A549 (cell line): ENCODE results near the gene SPTB. TPM values are rescaled to one million over a fixed set of nuclear protein-coding genes. Genes with fewer than 3 reads are reported as not detected.

ENCODE experiments used
- ATAC-seq, 2 experiments: fragments of 200-7000 bp in 1 of 2; fragments of >200 bp in 1 of 2; cut with Nextera tagmentation in 1 of 2; cut with Tn5 transposase in 1 of 2; 3 replicates each; pipeline versions ENCODE4 v1.8.0 to v1.9.1; 2018 to 2020; ENCODE audit warnings: mild to moderate bottlenecking in 1 of 2, moderate library complexity in 1 of 2
- CTCF ChIA-PET: fragments of 300-600 bp; sonication (Branson Sonifier 250); formaldehyde crosslinking; extraction: SDS; loops from one replicate; lab custom pipeline; 2021; ENCODE audit warnings: antibody characterized with exemption, inconsistent platforms; lab: Yijun Ruan, JAX
- POLR2A ChIA-PET: fragments of 350-600 bp; formaldehyde crosslinking; extraction: SDS; loops from one replicate; lab custom pipeline; 2021; ENCODE audit warnings: antibody characterized with exemption, inconsistent platforms; lab: Yijun Ruan, JAX
- DNase-seq, 2 experiments: peaks; one replicate each; pipeline versions ENCODE4 v3.0.0 to v3.0.0-alpha.2; 2011 to 2016; ENCODE audit warnings: low read depth in 1 of 2, low spot score in 1 of 2
- FAIRE-seq: peaks from 2 replicates; lab custom pipeline; 2011; peaks lifted over from hg19 to GRCh38; lab: Jason Lieb, UNC
- H3K27ac ChIP-seq, 2 experiments: fragments of >200 bp; sonication (Bioruptor Twin); formaldehyde crosslinking; 3 replicates each; pipeline ENCODE4 v1.5.1; 2016 to 2017
- H3K4me1 ChIP-seq: fragments of >200 bp; sonication (Bioruptor Twin); formaldehyde crosslinking; 3 replicates; pipeline ENCODE4 v1.6.1; 2016
- H3K4me2 ChIP-seq: fragments of >200 bp; sonication (Bioruptor Twin); formaldehyde crosslinking; 3 replicates; pipeline ENCODE4 v1.6.1; 2016
- H3K4me3 ChIP-seq: fragments of >200 bp; sonication (Bioruptor Twin); formaldehyde crosslinking; 3 replicates; pipeline ENCODE4 v1.5.1; 2016
- H3K9me3 ChIP-seq: fragments of >200 bp; sonication (Bioruptor Twin); formaldehyde crosslinking; 3 replicates; pipeline ENCODE4 v1.6.1; 2016
- ATOH8 ChIP-seq: fragments of 250-450 bp; sonication (Bioruptor Pico); IDR thresholded peaks from 2 replicates; pipeline ENCODE4 v1.5.0; 2020; ENCODE audit warnings: low read depth, mild to moderate bottlenecking, moderate library complexity
- BHLHE40 ChIP-seq: IDR thresholded peaks from 2 replicates; pipeline ENCODE4 v1.6.1; 2012; ENCODE audit warnings: low read depth, low read length, inconsistent platforms
- CBX2 ChIP-seq: fragments of 200-600 bp; sonication (generic); IDR thresholded peaks from 2 replicates; pipeline ENCODE4 v1.6.1; 2016; ENCODE audit warnings: low read depth, mild to moderate bottlenecking, borderline replicate concordance
- CHD2 ChIP-seq: fragments of 150-350 bp; IDR thresholded peaks from 2 replicates; pipeline ENCODE4 v1.6.1; 2014; ENCODE audit warnings: low read length; ENCODE audit not compliant: partially characterized antibody
- CHD4 ChIP-seq: fragments of 200-600 bp; sonication (generic); IDR thresholded peaks from 2 replicates; pipeline ENCODE4 v1.6.1; 2016; ENCODE audit warnings: antibody characterized with exemption, mild to moderate bottlenecking, borderline replicate concordance
- EHF ChIP-seq: fragments of 250-450 bp; sonication (Bioruptor Pico); IDR thresholded peaks from 2 replicates; pipeline ENCODE4 v1.5.0; 2020; ENCODE audit warnings: mild to moderate bottlenecking
- FOSB ChIP-seq: fragments of 250-450 bp; sonication (Bioruptor Pico); IDR thresholded peaks from 2 replicates; pipeline ENCODE4 v1.5.0; 2020; ENCODE audit warnings: mild to moderate bottlenecking, moderate library complexity
- HOXB5 ChIP-seq: fragments of 250-450 bp; sonication (Bioruptor Pico); IDR thresholded peaks from 2 replicates; pipeline ENCODE4 v1.5.0; 2020; ENCODE audit warnings: mild to moderate bottlenecking, moderate library complexity
- JUNB ChIP-seq: fragments of >200 bp; sonication (Bioruptor Twin); formaldehyde crosslinking; IDR thresholded peaks from 2 replicates; pipeline ENCODE4 v1.6.1; 2016
- KDM5A ChIP-seq: fragments of 200-600 bp; sonication (generic); IDR thresholded peaks from 2 replicates; pipeline ENCODE4 v1.6.1; 2016; ENCODE audit warnings: antibody characterized with exemption, mild to moderate bottlenecking
- MAX ChIP-seq: IDR thresholded peaks from 2 replicates; pipeline ENCODE4 v1.6.1; 2012
- MAZ ChIP-seq: fragments of 150-350 bp; IDR thresholded peaks from 2 replicates; pipeline ENCODE4 v1.6.1; 2014; ENCODE audit warnings: antibody characterized with exemption, low read depth, low read length, borderline replicate concordance
- MYC ChIP-seq: IDR thresholded peaks from 2 replicates; pipeline ENCODE4 v1.6.1; 2012; ENCODE audit warnings: mild to moderate bottlenecking, inconsistent platforms, low read length, improper control_type of control experiment, borderline replicate concordance
- NFE2L2 ChIP-seq: fragments of 150-350 bp; conservative IDR thresholded peaks from 2 replicates; pipeline ENCODE4 v1.6.1; 2014; ENCODE audit warnings: low read length
- NPAS2 ChIP-seq: fragments of 250-450 bp; sonication (Bioruptor Pico); IDR thresholded peaks from 2 replicates; pipeline ENCODE4 v1.8.0; 2022; ENCODE audit warnings: mild to moderate bottlenecking, moderate library complexity, borderline replicate concordance
- NR3C1 ChIP-seq: fragments of >200 bp; sonication (Bioruptor Twin); formaldehyde crosslinking; IDR thresholded peaks from 3 replicates; pipeline ENCODE4 v1.6.1; 2017
- PBX3 ChIP-seq: IDR thresholded peaks from 2 replicates; pipeline ENCODE4 v1.6.1; 2012
- POLR2A ChIP-seq: IDR thresholded peaks from 2 replicates; pipeline ENCODE4 v1.6.1; 2012; ENCODE audit warnings: mild to moderate bottlenecking, low read length
- POLR2AphosphoS2 ChIP-seq: conservative IDR thresholded peaks from 2 replicates; pipeline ENCODE4 v1.6.1; 2012; ENCODE audit warnings: low read length, improper control_type of control experiment, inconsistent platforms
- RARB ChIP-seq: fragments of 250-450 bp; sonication (Bioruptor Pico); IDR thresholded peaks from 2 replicates; pipeline ENCODE4 v1.8.0; 2021; ENCODE audit warnings: mild to moderate bottlenecking, moderate library complexity
- RCOR1 ChIP-seq: fragments of 150-350 bp; IDR thresholded peaks from 2 replicates; pipeline ENCODE4 v1.6.1; 2014; ENCODE audit warnings: antibody characterized with exemption, low read length, low read depth
- RFX5 ChIP-seq: fragments of 450-650 bp; IDR thresholded peaks from 2 replicates; pipeline ENCODE4 v1.7.1; 2014; ENCODE audit warnings: antibody characterized with exemption, mild to moderate bottlenecking, moderate library complexity
- SREBF2 ChIP-seq: fragments of 450-650 bp; IDR thresholded peaks from 2 replicates; pipeline ENCODE4 v1.6.1; 2014; ENCODE audit warnings: mild to moderate bottlenecking, moderate library complexity
- ZFP36 ChIP-seq: fragments of 450-650 bp; IDR thresholded peaks from 2 replicates; pipeline ENCODE4 v1.6.1; 2014; ENCODE audit warnings: borderline replicate concordance; ENCODE audit not compliant: partially characterized antibody
- ZNF302 ChIP-seq: fragments of 250-450 bp; sonication (Bioruptor Pico); IDR thresholded peaks from 2 replicates; pipeline ENCODE4 v1.9.0; 2021; ENCODE audit warnings: inconsistent platforms, mild to moderate bottlenecking, moderate library complexity
- ZSCAN20 ChIP-seq: fragments of 250-450 bp; sonication (Bioruptor Pico); IDR thresholded peaks from 2 replicates; pipeline ENCODE4 v1.8.0; 2022; ENCODE audit warnings: mild to moderate bottlenecking, moderate library complexity
- WGBS: methylation state at CpG from one replicate; pipeline ENCODE4 v1.1.6; 2017; ENCODE audit errors: missing lambda C conversion rate; 5-methylcytosine and 5-hydroxymethylcytosine counted together
- polyA plus RNA-seq, 4 experiments: library from polyadenylated mRNA; depleted of rRNA in 3 of 4; stranded (reverse); fragments of >200 nt; fragmentation: RNase III in 1 of 4; extraction: RNeasy Plus Mini Kit Qiagen cat#74134 plus additional on column Dnase treatment in 1 of 4; gene quantifications; 2 replicates in 3 of 4; 3 replicates in 1 of 4; pipeline ENCODE4 v1.2.3, GENCODE V29; 2011 to 2017
- TF ChIP-seq, protein P1 (sequence below): fragments of >200 bp; sonication (Bioruptor Twin); formaldehyde crosslinking; IDR thresholded peaks from 3 replicates; pipeline ENCODE4 v1.6.1; 2016
- TF ChIP-seq, protein P2 (sequence below): IDR thresholded peaks from 2 replicates; pipeline ENCODE4 v1.6.1; 2012; ENCODE audit warnings: low read depth, borderline replicate concordance
- TF ChIP-seq, protein P3 (sequence below): fragments of 150-350 bp; IDR thresholded peaks from 2 replicates; pipeline ENCODE4 v1.6.1; 2014; ENCODE audit warnings: low read depth, mild to moderate bottlenecking, low read length

Gene SPTB
- polyA plus RNA-seq, 2 of the 4 experiments (the other 2 are of a cell fraction): 0.27 to 2.1 TPM

DNA sequence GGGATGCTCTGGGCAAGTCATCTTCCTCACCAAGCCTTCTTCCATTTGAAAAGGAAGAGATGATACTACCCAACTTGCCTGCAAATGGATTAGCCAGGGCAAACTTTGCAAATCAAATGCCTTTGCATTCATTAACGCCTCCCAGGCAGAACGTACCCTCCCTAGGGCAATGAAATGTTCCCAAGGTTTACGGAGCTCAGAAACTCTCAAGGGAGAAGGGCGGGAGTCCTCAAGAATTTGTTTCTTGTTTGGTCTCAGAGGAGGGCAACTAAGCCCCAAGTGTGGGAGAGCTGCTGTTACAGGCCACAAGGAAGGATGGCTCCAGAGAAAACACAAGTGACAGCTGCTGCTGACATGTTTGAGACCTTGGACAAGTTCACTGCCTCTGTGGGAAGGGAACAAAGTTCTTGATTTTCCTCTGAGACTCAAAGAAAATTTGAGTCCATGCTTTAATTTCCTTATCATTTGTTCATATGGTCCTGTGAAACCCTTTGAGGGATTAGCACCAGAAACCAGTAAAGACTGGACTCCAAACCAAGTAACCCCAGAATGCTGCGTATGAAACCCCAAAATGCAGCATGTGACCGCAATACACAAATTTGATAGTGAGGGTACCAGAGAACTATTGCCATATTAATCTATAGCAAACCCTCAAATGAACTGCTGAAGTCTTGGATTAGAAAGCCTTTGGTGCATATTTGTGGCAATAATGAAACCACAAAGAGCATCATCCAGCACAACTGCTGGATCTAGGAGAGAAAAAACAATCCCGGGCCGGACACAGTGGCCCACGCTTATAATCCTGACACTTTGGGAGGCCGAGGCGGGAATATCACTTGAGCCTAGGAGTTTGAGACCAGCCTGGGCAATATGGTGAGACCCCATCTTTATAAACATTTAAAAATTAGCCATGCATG lies 22.9 kb downstream of the SPTB start:
- H3K27ac ChIP-seq: no peak overlapping the region
- no peak overlapping the region for H3K4me2 ChIP-seq
- TF ChIP-seq KDM5A: no peak
- TF ChIP-seq, protein P1, sequence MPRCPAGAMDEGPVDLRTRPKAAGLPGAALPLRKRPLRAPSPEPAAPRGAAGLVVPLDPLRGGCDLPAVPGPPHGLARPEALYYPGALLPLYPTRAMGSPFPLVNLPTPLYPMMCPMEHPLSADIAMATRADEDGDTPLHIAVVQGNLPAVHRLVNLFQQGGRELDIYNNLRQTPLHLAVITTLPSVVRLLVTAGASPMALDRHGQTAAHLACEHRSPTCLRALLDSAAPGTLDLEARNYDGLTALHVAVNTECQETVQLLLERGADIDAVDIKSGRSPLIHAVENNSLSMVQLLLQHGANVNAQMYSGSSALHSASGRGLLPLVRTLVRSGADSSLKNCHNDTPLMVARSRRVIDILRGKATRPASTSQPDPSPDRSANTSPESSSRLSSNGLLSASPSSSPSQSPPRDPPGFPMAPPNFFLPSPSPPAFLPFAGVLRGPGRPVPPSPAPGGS: no peak
- TF ChIP-seq ZNF302 (CRISPR knock-in tag): no peak
- no peak for TF ChIP-seq MAZ
- TF ChIP-seq CHD4: no peak
- no peak for TF ChIP-seq FOSB (CRISPR knock-in tag)
- no peak for TF ChIP-seq EHF (CRISPR knock-in tag)
- TF ChIP-seq ATOH8: no peak
- TF ChIP-seq PBX3: no peak
- TF ChIP-seq BHLHE40: no peak
- no peak for TF ChIP-seq NR3C1
- TF ChIP-seq ZFP36: no peak
- TF ChIP-seq SREBF2: no peak
- TF ChIP-seq HOXB5 (CRISPR knock-in tag): no peak
- TF ChIP-seq RARB (CRISPR knock-in tag): no peak
- no peak for TF ChIP-seq MYC
- no peak for TF ChIP-seq CBX2
- ChIA-PET POLR2A (no interaction called here), CTCF (interaction anchor here (0.9 to 1.4 kb wide), 4 partner anchors 9 to 42 kb away, joined by 3 to 11 read pairs (median 5); no protein-coding TSS in a partner anchor)
- H3K9me3 ChIP-seq: no peaks in the 10 kb centered on the region
- H3K4me3 ChIP-seq: no peak overlapping the region
- no peak for DNase-seq
- 68% methylated on average over 11 of the region's 11 CpGs for WGBS
- no peaks in the 10 kb centered on the region for H3K4me1 ChIP-seq
- ATAC-seq: no peak
- no peak for FAIRE-seq

- Histone ChIP-seq H3K4me2 (no peak overlapping the region), H3K4me1 (no peaks in the 10 kb centered on the region), H3K4me3 (no peak overlapping the region), H3K27ac (no peak overlapping the region), H3K9me3 (no peaks in the 10 kb centered on the region)
- WGBS: 54% methylated on average over 6 of the region's 6 CpGs
- FAIRE-seq (no peak), ATAC-seq (no peak), DNase-seq (no peak)
- ChIA-PET POLR2A (no interaction called here), CTCF (interaction anchor here (0.7 to 1.4 kb wide), 4 partner anchors 10 to 41 kb away, joined by 3 to 11 read pairs (median 4); no protein-coding TSS in a partner anchor)
- TF ChIP-seq MAX (no peak), NFE2L2 (no peak), NPAS2 (no peak), HOXB5 (CRISPR knock-in tag) (no peak), CHD2 (no peak), PBX3 (no peak), BHLHE40 (no peak), SREBF2 (no peak), RCOR1 (no peak), MYC (no peak), RFX5 (no peak), CHD4 (no peak), JUNB (no peak), ZSCAN20 (CRISPR knock-in tag) (no peak), POLR2A (no peak), POLR2AphosphoS2 (no peak)
- TF ChIP-seq, protein P2, sequence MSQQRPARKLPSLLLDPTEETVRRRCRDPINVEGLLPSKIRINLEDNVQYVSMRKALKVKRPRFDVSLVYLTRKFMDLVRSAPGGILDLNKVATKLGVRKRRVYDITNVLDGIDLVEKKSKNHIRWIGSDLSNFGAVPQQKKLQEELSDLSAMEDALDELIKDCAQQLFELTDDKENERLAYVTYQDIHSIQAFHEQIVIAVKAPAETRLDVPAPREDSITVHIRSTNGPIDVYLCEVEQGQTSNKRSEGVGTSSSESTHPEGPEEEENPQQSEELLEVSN: no peak
- TF ChIP-seq, protein P3, sequence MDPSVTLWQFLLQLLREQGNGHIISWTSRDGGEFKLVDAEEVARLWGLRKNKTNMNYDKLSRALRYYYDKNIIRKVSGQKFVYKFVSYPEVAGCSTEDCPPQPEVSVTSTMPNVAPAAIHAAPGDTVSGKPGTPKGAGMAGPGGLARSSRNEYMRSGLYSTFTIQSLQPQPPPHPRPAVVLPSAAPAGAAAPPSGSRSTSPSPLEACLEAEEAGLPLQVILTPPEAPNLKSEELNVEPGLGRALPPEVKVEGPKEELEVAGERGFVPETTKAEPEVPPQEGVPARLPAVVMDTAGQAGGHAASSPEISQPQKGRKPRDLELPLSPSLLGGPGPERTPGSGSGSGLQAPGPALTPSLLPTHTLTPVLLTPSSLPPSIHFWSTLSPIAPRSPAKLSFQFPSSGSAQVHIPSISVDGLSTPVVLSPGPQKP: no peak
These were observed 23.8 kb downstream of the SPTB start for GRCh38 chr14:64855721-64856528.
